GM12864 (cell line): ENCODE measurements around the gene PREX1.

Experiments used
- DNase-seq: peaks from one replicate; pipeline ENCODE4 v3.0.0-alpha.2; 2011; ENCODE audit warnings: low read depth
- H3K4me3 ChIP-seq: 2 replicates; pipeline ENCODE4 v1.5.1; 2011; ENCODE audit warnings: mild to moderate bottlenecking, low read depth, low read length, control low read depth
- CTCF ChIP-seq: IDR thresholded peaks from 2 replicates; pipeline ENCODE4 v1.5.1; 2011; ENCODE audit warnings: low read depth, mild to moderate bottlenecking, moderate library complexity, low read length, control low read depth, inconsistent platforms; ENCODE audit errors: missing control alignments

PREX1 gene

GRCh38 chr20:48805286-48805685 lies 22.5 kb downstream of the PREX1 start:
- no peak for TF ChIP-seq CTCF
- H3K4me3 ChIP-seq, result no peak overlapping the region
- DNase-seq, result no peak

GRCh38 chr20:48804300-48804980 lies 23.4 kb downstream of the PREX1 start:
- TF ChIP-seq CTCF, result no peak
- no peak overlapping the region for H3K4me3 ChIP-seq
- no peak for DNase-seq

GRCh38 chr20:48803176-48804053 lies 24.4 kb downstream of the PREX1 start:
- no peak overlapping the region for H3K4me3 ChIP-seq
- TF ChIP-seq CTCF, result no peak

GRCh38 chr20:48802647-48803046 lies 25.2 kb downstream of the PREX1 start:
- no peak for DNase-seq
- TF ChIP-seq CTCF, result no peak
- no peak overlapping the region for H3K4me3 ChIP-seq

More at GRCh38 chr20:48803176-48804053, 24.4 kb downstream of the PREX1 start:
- DNase-seq, result no peak

- DNase-seq, result no peak
- no peak for TF ChIP-seq CTCF
Measured at GRCh38 chr20:48802216-48802615, 25.6 kb downstream of the PREX1 start.

GRCh38 chr20:48801197-48801596 lies 26.6 kb downstream of the PREX1 start:
- TF ChIP-seq CTCF, result no peak
- no peak for DNase-seq
- H3K4me3 ChIP-seq, result no peak overlapping the region

More at GRCh38 chr20:48802216-48802615, 25.6 kb downstream of the PREX1 start:
- no peak overlapping the region for H3K4me3 ChIP-seq

- H3K4me3 ChIP-seq, result no peak overlapping the region
- no peak for DNase-seq
- no peak for TF ChIP-seq CTCF
Measured at GRCh38 chr20:48800177-48800576, 27.6 kb downstream of the PREX1 start.
